ENCODE measurements around the gene MAP2K5.

- TF ChIP-seq CTCF (IDR thresholded peaks at IDR 0.05): no peak
- TF ChIP-seq POLR2AphosphoS5 (IDR thresholded peaks at IDR 0.05): no peak
- no peak for TF ChIP-seq POLR2A (IDR thresholded peaks at IDR 0.05)
Measured at GRCh38 chr15:67495585-67495984, 46.9 kb upstream of the MAP2K5 start.
